Activated gamma-delta T cell (primary cell): ENCODE measurements around the gene HOXC4.
A peak's percentile ranks its signal among the peaks of the same experiment; 100 is the strongest.

Experiments used
- DNase-seq: peaks from one replicate; lab custom pipeline; 2025; lab: John Stamatoyannopoulos, UW
- total RNA-seq, 2 donors: gene quantifications; one replicate each; lab custom pipeline; 2026; lab: John Stamatoyannopoulos, UW

HOXC4 gene
- 0.92 to 1.2 reads per million in 2 donors for total RNA-seq

GRCh38 chr12:54053751-54054741, at the start of gene HOXC4:
Gene HOXC4, plus strand, starts transcription at chr12:54053835. Its CDS starts 88 bp downstream, at chr12:54053923.
- no peak for DNase-seq

- DNase-seq = no peak
Measured at GRCh38 chr12:54004063-54004840, 49.4 kb upstream of the HOXC4 start.

GRCh38 chr12:54004841-54005530, 48.6 kb upstream of the HOXC4 start:
- no peak for DNase-seq

- no peak for DNase-seq
Measured at GRCh38 chr12:54005531-54005852, 48.1 kb upstream of the HOXC4 start.

GRCh38 chr12:54005853-54006558, 47.6 kb upstream of the HOXC4 start:
- DNase-seq = peak; percentile 40

GRCh38 chr12:54006559-54007220, 46.9 kb upstream of the HOXC4 start:
- DNase-seq = no peak

GRCh38 chr12:54007538-54008259, 45.9 kb upstream of the HOXC4 start:
- no peak for DNase-seq

- no peak for DNase-seq
Measured at GRCh38 chr12:54008260-54008552, 45.4 kb upstream of the HOXC4 start.

GRCh38 chr12:54009171-54010052, 44.2 kb upstream of the HOXC4 start:
- DNase-seq = no peak

GRCh38 chr12:54010053-54010971, 43.3 kb upstream of the HOXC4 start:
- no peak for DNase-seq

GRCh38 chr12:54010972-54011664, 42.5 kb upstream of the HOXC4 start:
- DNase-seq = no peak

GRCh38 chr12:54011665-54012532, 41.7 kb upstream of the HOXC4 start:
- no peak for DNase-seq

GRCh38 chr12:54012631-54013409, 40.8 kb upstream of the HOXC4 start:
- no peak for DNase-seq

- DNase-seq = no peak
Measured at GRCh38 chr12:54014377-54015017, 39.1 kb upstream of the HOXC4 start.
